K562 (cell line): Measurements from ENCODE around the gene ANAPC16. TPM values are rescaled to one million over a fixed set of nuclear protein-coding genes. Genes with fewer than 3 reads are reported as not detected.

Experiments
- ATAC-seq: fragments of 200-7000 bp; cut with Tn5 transposase; 3 replicates; pipeline ENCODE4 v1.9.1; 2020; ENCODE audit warnings: moderate library complexity
- BruUV-seq: library from RNA; stranded (reverse); fragments of 400-500 nt; replicated peaks from 2 replicates; lab custom pipeline; 2021; lab: Mats Ljungman, UMichigan
- CTCF ChIA-PET: fragments of 300-600 bp; formaldehyde crosslinking; extraction: SDS; loops from one replicate; lab custom pipeline; 2021; ENCODE audit warnings: low intra/inter-chr PET ratio; lab: Yijun Ruan, JAX
- POLR2A ChIA-PET: fragments of 300-600, 350-650 bp; sonication (Branson Sonifier 250); formaldehyde crosslinking; extraction: SDS; loops from one replicate; lab custom pipeline; 2021; ENCODE audit warnings: antibody characterized with exemption, inconsistent platforms; lab: Yijun Ruan, JAX
- DNase-seq, 4 experiments: peaks; one replicate each; pipeline versions ENCODE4 v3.0.0 to v3.0.0-alpha.2; 2011 to 2018; ENCODE audit warnings: low spot score in 3 of 4, mixed read lengths in 3 of 4; ENCODE audit errors: extremely low read depth in 1 of 4
- FAIRE-seq: peaks from 2 replicates; lab custom pipeline; 2011; peaks lifted over from hg19 to GRCh38; lab: Jason Lieb, UNC
- H2AFZ ChIP-seq: 2 replicates; pipeline ENCODE4 v1.6.0; 2011; ENCODE audit warnings: low read depth, low read length, control low read depth, inconsistent platforms
- H3K27ac ChIP-seq: fragments of 200-600 bp; 3 replicates; pipeline ENCODE4 v1.8.0; 2011; ENCODE audit warnings: low read depth, mild to moderate bottlenecking, control low read depth, inconsistent platforms, low read length, moderate library complexity, mixed read lengths; ENCODE audit errors: extremely low read depth
- H3K27me3 ChIP-seq, 2 experiments: fragments of 300-600 bp in 1 of 2; 2 replicates in 1 of 2; 3 replicates in 1 of 2; pipeline versions ENCODE4 v1.6.0 to v1.8.0; 2011; ENCODE audit warnings: inconsistent platforms in 2 of 2, low read length in 2 of 2, mild to moderate bottlenecking in 1 of 2, mixed read lengths in 1 of 2, moderate library complexity in 1 of 2; ENCODE audit not compliant: control insufficient read depth in 2 of 2, insufficient read depth in 2 of 2
- H3K36me3 ChIP-seq: fragments of 300-600 bp; 3 replicates; pipeline ENCODE4 v1.8.0; 2011; ENCODE audit warnings: mild to moderate bottlenecking, low read length, inconsistent platforms; ENCODE audit not compliant: control insufficient read depth, insufficient read depth
- H3K4me1 ChIP-seq, 2 experiments: fragments of 200-600 bp in 1 of 2; replicated peaks in 1 of 2; 2 replicates in 1 of 2; 3 replicates in 1 of 2; pipeline versions ENCODE4 v1.5.1 to v1.8.0; 2011; ENCODE audit warnings: inconsistent platforms in 2 of 2, low read length in 2 of 2, mild to moderate bottlenecking in 1 of 2, mixed read lengths in 1 of 2, moderate library complexity in 1 of 2; ENCODE audit not compliant: control insufficient read depth in 2 of 2, insufficient read depth in 2 of 2
- H3K4me2 ChIP-seq: 2 replicates; pipeline ENCODE4 v1.6.1; 2011; ENCODE audit warnings: low read length, control low read depth, inconsistent platforms, mixed read lengths; ENCODE audit not compliant: insufficient read depth
- H3K4me3 ChIP-seq: fragments of 200-600 bp; sonication (generic), shearing (Covaris generic); 2 replicates; pipeline ENCODE4 v1.5.1; 2016; ENCODE audit warnings: control low read depth, inconsistent platforms
- H3K79me2 ChIP-seq: fragments of 200-600 bp; 3 replicates; pipeline ENCODE4 v1.8.0; 2011; ENCODE audit warnings: low read length, inconsistent platforms; ENCODE audit not compliant: control insufficient read depth, insufficient read depth
- H3K9ac ChIP-seq, 2 experiments: 2 replicates each; pipeline versions ENCODE4 v1.6.0 to v1.6.1; 2011; ENCODE audit warnings: low read depth in 2 of 2, low read length in 2 of 2, control low read depth in 1 of 2, inconsistent platforms in 1 of 2, mild to moderate bottlenecking in 1 of 2, mixed read lengths in 1 of 2; ENCODE audit not compliant: insufficient read depth in 1 of 2
- H3K9me1 ChIP-seq: one replicate; pipeline ENCODE4 v1.6.0; 2011; ENCODE audit warnings: inconsistent platforms, mild to moderate bottlenecking, low read length, moderate library complexity; ENCODE audit not compliant: control insufficient read depth, insufficient read depth
- H3K9me3 ChIP-seq: replicated peaks from 2 replicates; pipeline ENCODE4 v1.5.1; 2011; ENCODE audit warnings: low read depth, low read length, inconsistent platforms; ENCODE audit not compliant: control insufficient read depth, insufficient read depth
- H4K20me1 ChIP-seq: replicated peaks from 2 replicates; pipeline ENCODE4 v1.6.1; 2011; ENCODE audit warnings: low read length, inconsistent platforms, mixed read lengths; ENCODE audit not compliant: control insufficient read depth, insufficient read depth
- ADNP ChIP-seq: fragments of 200-800 bp; sonication (Bioruptor generic); IDR thresholded peaks from 2 replicates; pipeline ENCODE4 v1.6.1; 2016; ENCODE audit warnings: missing genetic modification characterization, missing compliant biosample characterization
- ATF1 ChIP-seq, 2 experiments: fragments of 450-650 bp in 1 of 2; IDR thresholded peaks; 2 replicates each; pipeline ENCODE4 v1.6.1; 2016; ENCODE audit warnings: missing compliant biosample characterization in 1 of 2, missing genetic modification characterization in 1 of 2
- DPF2 ChIP-seq: fragments of 450-650 bp; IDR thresholded peaks from 2 replicates; pipeline ENCODE4 v1.6.1; 2016
- STAT5A ChIP-seq: IDR thresholded peaks from 2 replicates; pipeline ENCODE4 v1.6.1; 2012; ENCODE audit warnings: low read length, inconsistent platforms, borderline replicate concordance
- TCF7L2 ChIP-seq: fragments of 150-350 bp; IDR thresholded peaks from 2 replicates; pipeline ENCODE4 v1.6.1; 2016; ENCODE audit warnings: low read depth, mild to moderate bottlenecking, low read length, moderate library complexity
- THRAP3 ChIP-seq: fragments of 450-650 bp; IDR thresholded peaks from 2 replicates; pipeline ENCODE4 v1.6.1; 2016; ENCODE audit warnings: mild to moderate bottlenecking, inconsistent platforms, borderline replicate concordance
- ZFP1 ChIP-seq: fragments of 450-650 bp; formaldehyde crosslinking; IDR thresholded peaks from 2 replicates; pipeline ENCODE4 v1.4.0; 2020; ENCODE audit warnings: mild to moderate bottlenecking, mixed read lengths
- ZNF274 ChIP-seq: IDR thresholded peaks from 2 replicates; pipeline ENCODE4 v1.6.1; 2011; ENCODE audit warnings: low read depth, mild to moderate bottlenecking, low read length, moderate library complexity, borderline replicate concordance
- ZNF57 ChIP-seq: fragments of 450-650 bp; formaldehyde crosslinking; IDR thresholded peaks from 2 replicates; pipeline ENCODE4 v1.4.0; 2020; ENCODE audit warnings: mild to moderate bottlenecking, moderate library complexity
- ZNF780A ChIP-seq: fragments of 250-450 bp; sonication (Bioruptor Pico); IDR thresholded peaks from 2 replicates; pipeline ENCODE4 v1.5.0; 2021; ENCODE audit warnings: mild to moderate bottlenecking
- WGBS: fragments of 100-300 bp; shearing (Covaris generic); methylation state at CpG from one replicate; pipeline ENCODE4 v1.1.6; 2016; ENCODE audit warnings: low coverage, mixed read lengths; ENCODE audit not compliant: insufficient coverage; ENCODE audit errors: missing lambda C conversion rate; 5-methylcytosine and 5-hydroxymethylcytosine counted together
- in situ Hi-C: fragments of 300-500 bp; cut with MboI; formaldehyde crosslinking; loops from 4 replicates; pipeline ENCODE4 v1.15.0; 2018; ENCODE audit warnings: inconsistent platforms, mixed read lengths
- intact Hi-C: fragments of 100-400 bp; cut with micrococcal nuclease; formaldehyde crosslinking; loops from 2 replicates; pipeline ENCODE4 v1.14.2; 2022
- polyA plus RNA-seq, 8 experiments: library from polyadenylated mRNA; depleted of rRNA in 4 of 8; stranded (reverse) in 5 of 8; unstranded in 3 of 8; fragments of >200 nt; fragmentation: Nextera tagmentation in 2 of 8; fragmentation: Illumina TruSeq in 1 of 8; extraction: Ambion mirVana in 2 of 8; extraction: Trizol in 1 of 8; gene quantifications; 2 replicates each; pipeline versions ENCODE4 v1.2.1 to v1.2.3, GENCODE V29; 2011 to 2014; ENCODE audit warnings: inconsistent platforms in 1 of 8, missing spikeins in 1 of 8
- total RNA-seq, 7 experiments: library from RNA; depleted of rRNA in 6 of 7; stranded (reverse); fragments of >200 nt in 6 of 7; fragmentation: Illumina TruSeq in 2 of 7; extraction: Trizol in 2 of 7; gene quantifications; 2 replicates each; pipeline versions ENCODE4 v1.2.1 to v1.2.3, GENCODE V29; 2011 to 2021; ENCODE audit warnings: low replicate concordance in 1 of 7
- TF ChIP-seq, protein P1 (sequence below): fragments of 250-450 bp; sonication (Bioruptor Pico); IDR thresholded peaks from 2 replicates; pipeline ENCODE4 v1.8.0; 2021; ENCODE audit warnings: moderate library complexity, mild to moderate bottlenecking, inconsistent platforms

The ANAPC16 gene
- total and polyA plus RNA-seq, 9 of the 15 experiments (the other 6 are each of a cell fraction or from before 2014, with no cell fraction given), result 42.6 to 208 (median 108) TPM

DNA sequence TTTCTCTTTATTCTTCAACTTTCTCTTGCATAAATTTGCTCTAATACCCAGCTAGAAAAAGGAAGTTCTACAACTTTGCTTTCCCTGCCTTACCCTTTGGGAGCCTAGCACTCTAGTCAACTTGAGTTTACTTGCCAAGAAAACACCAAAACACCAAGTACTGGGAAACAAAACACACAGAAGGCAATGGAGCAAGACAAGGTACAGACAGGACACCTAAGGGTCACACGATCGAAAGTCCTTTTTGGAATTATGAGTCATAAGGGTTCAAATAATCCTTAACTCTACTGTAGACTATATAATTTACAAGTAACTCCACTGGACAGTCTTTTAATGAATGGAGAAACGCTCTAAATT, 42.6 kb upstream of the ANAPC16 start:
- Histone ChIP-seq H3K79me2 (no peaks in the 10 kb centered on the region), H3K36me3 (peaks cover 3% of the 10 kb centered on the region; the same call in 1 of the 3 replicates), H3K9me3 (no peaks in the 10 kb centered on the region), H3K9me1 (peaks cover 3% of the 10 kb centered on the region), H2AFZ (no peak overlapping the region), H4K20me1 (no peaks in the 10 kb centered on the region), H3K27ac (peak overlapping the region; percentile 25; the same call in 1 of the 3 replicates), H3K27me3 (no peaks in the 10 kb centered on the region)
- no peak for DNase-seq
- in situ Hi-C loops, result no loop called here
- no TSS peak for BruUV-seq
- ATAC-seq, result no peak
- intact Hi-C loops, result no loop called here
- CTCF ChIA-PET, result no interaction called here
- no peak for TF ChIP-seq ATF1 (CRISPR knock-in tag; IDR thresholded peaks at IDR 0.05)
- TF ChIP-seq ATF1 (tag; IDR thresholded peaks at IDR 0.05), result no peak
- no peak for TF ChIP-seq STAT5A
- no peak for TF ChIP-seq TCF7L2
- TF ChIP-seq ADNP, result no peak
- no peak for TF ChIP-seq ZNF57 (CRISPR knock-in tag)
- TF ChIP-seq DPF2, result no peak
- TF ChIP-seq, protein P1, sequence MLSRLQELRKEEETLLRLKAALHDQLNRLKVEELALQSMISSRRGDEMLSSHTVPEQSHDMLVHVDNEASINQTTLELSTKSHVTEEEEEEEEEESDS, result no peak
- no peak for TF ChIP-seq THRAP3
- no peak for TF ChIP-seq ZNF780A
- TF ChIP-seq ZNF274, result no peak
- TF ChIP-seq ZFP1 (CRISPR knock-in tag), result no peak
- TF ChIP-seq, all 486 proteins: peak for 0
- 77% methylated on average over 3 of the region's 3 CpGs for WGBS
- no peak overlapping the region for H3K9ac ChIP-seq
- H3K4me3 ChIP-seq, result no peak overlapping the region
- POLR2A ChIA-PET, result interaction anchor here (1.0 to 2.8 kb wide), 3 partner anchors 8 to 16 kb away, joined by 4 to 15 read pairs (median 5); no protein-coding TSS in a partner anchor
- no peak overlapping the region for H3K4me2 ChIP-seq
- no peak for FAIRE-seq
- peaks cover 3 to 17% of the 10 kb centered on the region in 2 experiments; a peak in 3 of 5 replicates for H3K4me1 ChIP-seq
